Keratinocyte (primary cell): Measurements from ENCODE around the gene CCT7. TPM values are rescaled to one million over a fixed set of nuclear protein-coding genes. Genes with fewer than 3 reads are reported as not detected.

Source experiments
- DNase-seq: peaks from one replicate; pipeline ENCODE4 v3.0.0-alpha.2; 2011; ENCODE audit warnings: low read depth, missing footprints, low spot score
- FAIRE-seq: peaks from 2 replicates; lab custom pipeline; 2011; peaks lifted over from hg19 to GRCh38; lab: Jason Lieb, UNC
- H2AFZ ChIP-seq: 2 replicates; pipeline ENCODE4 v1.6.0; 2012; ENCODE audit warnings: low read length, control low read depth, inconsistent platforms; ENCODE audit not compliant: control insufficient read depth
- H3K27ac ChIP-seq: 2 replicates; pipeline ENCODE4 v1.5.1; 2011; ENCODE audit warnings: low read length; ENCODE audit not compliant: control insufficient read depth, insufficient read depth
- H3K27me3 ChIP-seq: 3 replicates; pipeline ENCODE4 v1.6.0; 2011; ENCODE audit warnings: low read length; ENCODE audit not compliant: control insufficient read depth, insufficient read depth; ENCODE audit errors: extremely low read depth
- H3K36me3 ChIP-seq, 2 experiments: 2 replicates in 1 of 2; 3 replicates in 1 of 2; pipeline ENCODE4 v1.5.1; 2011; ENCODE audit warnings: low read length in 2 of 2, mild to moderate bottlenecking in 1 of 2; ENCODE audit not compliant: control insufficient read depth in 2 of 2, insufficient read depth in 2 of 2; ENCODE audit errors: extremely low read depth in 1 of 2
- H3K4me1 ChIP-seq: 3 replicates; pipeline ENCODE4 v1.5.1; 2011; ENCODE audit warnings: low read length; ENCODE audit not compliant: control insufficient read depth, insufficient read depth; ENCODE audit errors: extremely low read depth
- H3K4me2 ChIP-seq: 3 replicates; pipeline ENCODE4 v1.6.0; 2011; ENCODE audit warnings: low read depth, low read length; ENCODE audit not compliant: control insufficient read depth, insufficient read depth; ENCODE audit errors: extremely low read depth
- H3K4me3 ChIP-seq, 3 experiments: fragments of 200-600 bp in 1 of 3; sonication (generic) in 1 of 3; 2 replicates in 2 of 3; 3 replicates in 1 of 3; pipeline ENCODE4 v1.5.1; 2011 to 2016; ENCODE audit warnings: low read length in 3 of 3, mild to moderate bottlenecking in 3 of 3, control low read depth in 2 of 3, inconsistent platforms in 1 of 3, low read depth in 1 of 3, mixed read lengths in 1 of 3, mixed run types in 1 of 3, moderate library complexity in 1 of 3; ENCODE audit not compliant: control insufficient read depth in 2 of 3, insufficient read depth in 2 of 3; ENCODE audit errors: extremely low read depth in 1 of 3
- H3K79me2 ChIP-seq: 2 replicates; pipeline ENCODE4 v1.6.0; 2012; ENCODE audit warnings: low read length; ENCODE audit not compliant: control insufficient read depth, insufficient read depth
- H3K9ac ChIP-seq: 3 replicates; pipeline ENCODE4 v1.6.0; 2011; ENCODE audit warnings: low read length; ENCODE audit not compliant: control insufficient read depth, insufficient read depth; ENCODE audit errors: extremely low read depth
- H3K9me1 ChIP-seq: 3 replicates; pipeline ENCODE4 v1.6.0; 2011; ENCODE audit warnings: low read length; ENCODE audit not compliant: control insufficient read depth, insufficient read depth; ENCODE audit errors: extremely low read depth
- H3K9me3 ChIP-seq: 2 replicates; pipeline ENCODE4 v1.5.1; 2012; ENCODE audit warnings: low read depth, low read length; ENCODE audit not compliant: control insufficient read depth
- H4K20me1 ChIP-seq: 3 replicates; pipeline ENCODE4 v1.6.0; 2011; ENCODE audit warnings: low read length; ENCODE audit not compliant: control insufficient read depth, insufficient read depth; ENCODE audit errors: extremely low read depth
- EZH2 ChIP-seq: IDR thresholded peaks from one replicate; pipeline ENCODE4 v1.6.1; 2012; ENCODE audit warnings: inconsistent platforms, mild to moderate bottlenecking, low read length, moderate library complexity
- dilution Hi-C: fragments of 300-500 bp; cut with MboI; formaldehyde crosslinking; loops from one replicate; pipeline ENCODE4 v1.7.0; 2020; ENCODE audit warnings: low sequenced_read_pairs; ENCODE audit not compliant: extremely low pct_ligation_motif_present
- polyA plus RNA-seq, 5 experiments: library from polyadenylated mRNA; depleted of rRNA in 3 of 5; stranded (reverse) in 3 of 5; stranded (forward) in 1 of 5; unstranded in 1 of 5; fragments of >200 nt; gene quantifications; 1 replicate in 1 of 5; 2 replicates in 3 of 5; 3 replicates in 1 of 5; pipeline versions ENCODE4 v1.2.1 to v1.2.3, GENCODE V29; 2011 to 2012; ENCODE audit warnings: missing spikeins in 2 of 5, low read depth in 1 of 5, low replicate concordance in 1 of 5
- TF ChIP-seq, protein P1 (sequence below), 3 experiments: IDR thresholded peaks in 1 of 3; conservative IDR thresholded peaks in 1 of 3; optimal IDR thresholded peaks in 1 of 3; 2 replicates in 2 of 3; 3 replicates in 1 of 3; pipeline versions ENCODE3 to v1.5.1; 2011; ENCODE audit warnings: low read length in 3 of 3, mild to moderate bottlenecking in 3 of 3, moderate library complexity in 2 of 3, control low read depth in 1 of 3, inconsistent platforms in 1 of 3; ENCODE audit not compliant: insufficient read depth in 2 of 3; ENCODE audit errors: extremely low read depth in 1 of 3

The CCT7 gene
- polyA plus RNA-seq, 1 donor (not counting 4 experiments of a cell fraction or from before 2014, with no cell fraction given): 357 TPM

DNA sequence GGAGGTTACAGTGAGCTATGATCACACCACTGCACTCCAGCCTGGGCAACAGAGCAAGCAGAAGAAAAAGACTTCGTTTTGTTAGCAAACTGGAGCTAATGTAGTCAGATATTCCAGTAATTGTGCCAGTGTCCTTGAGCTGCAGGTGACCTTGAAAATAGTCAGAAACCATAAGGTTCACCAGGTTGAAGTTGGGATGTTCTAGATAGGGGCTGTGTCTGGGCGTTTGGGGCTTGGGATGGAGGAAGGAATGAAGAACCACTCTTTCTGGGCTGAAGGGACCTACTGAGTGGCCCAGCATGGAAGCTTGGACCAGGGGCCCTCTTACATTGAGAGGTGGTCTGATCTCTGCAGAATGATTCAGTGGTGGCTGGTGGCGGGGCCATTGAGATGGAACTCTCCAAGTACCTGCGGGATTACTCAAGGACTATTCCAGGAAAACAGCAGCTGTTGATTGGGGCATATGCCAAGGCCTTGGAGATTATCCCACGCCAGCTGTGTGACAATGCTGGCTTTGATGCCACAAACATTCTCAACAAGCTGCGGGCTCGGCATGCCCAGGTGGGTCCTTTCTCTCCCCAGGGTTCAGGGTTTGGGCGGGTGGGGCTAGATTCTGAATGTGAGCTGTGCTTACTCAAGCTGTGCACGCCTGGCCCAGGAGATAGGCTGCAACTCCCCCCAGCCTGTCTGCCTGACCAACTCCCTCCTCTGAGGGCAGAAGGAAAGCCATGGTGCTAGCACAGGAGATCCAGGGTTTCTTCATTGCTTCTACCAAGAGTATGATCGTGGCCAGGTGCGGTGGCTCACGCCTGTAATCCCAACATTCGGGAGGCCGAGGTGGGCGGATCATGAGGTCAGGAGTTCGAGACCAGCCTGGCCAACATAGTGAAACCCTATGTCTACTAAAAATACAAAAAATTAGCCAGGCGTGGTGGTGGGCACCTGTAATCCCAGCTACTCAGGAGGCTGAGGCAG is 17.1 kb downstream of the CCT7 start:
- no peak for DNase-seq
- no peak for FAIRE-seq

DNA sequence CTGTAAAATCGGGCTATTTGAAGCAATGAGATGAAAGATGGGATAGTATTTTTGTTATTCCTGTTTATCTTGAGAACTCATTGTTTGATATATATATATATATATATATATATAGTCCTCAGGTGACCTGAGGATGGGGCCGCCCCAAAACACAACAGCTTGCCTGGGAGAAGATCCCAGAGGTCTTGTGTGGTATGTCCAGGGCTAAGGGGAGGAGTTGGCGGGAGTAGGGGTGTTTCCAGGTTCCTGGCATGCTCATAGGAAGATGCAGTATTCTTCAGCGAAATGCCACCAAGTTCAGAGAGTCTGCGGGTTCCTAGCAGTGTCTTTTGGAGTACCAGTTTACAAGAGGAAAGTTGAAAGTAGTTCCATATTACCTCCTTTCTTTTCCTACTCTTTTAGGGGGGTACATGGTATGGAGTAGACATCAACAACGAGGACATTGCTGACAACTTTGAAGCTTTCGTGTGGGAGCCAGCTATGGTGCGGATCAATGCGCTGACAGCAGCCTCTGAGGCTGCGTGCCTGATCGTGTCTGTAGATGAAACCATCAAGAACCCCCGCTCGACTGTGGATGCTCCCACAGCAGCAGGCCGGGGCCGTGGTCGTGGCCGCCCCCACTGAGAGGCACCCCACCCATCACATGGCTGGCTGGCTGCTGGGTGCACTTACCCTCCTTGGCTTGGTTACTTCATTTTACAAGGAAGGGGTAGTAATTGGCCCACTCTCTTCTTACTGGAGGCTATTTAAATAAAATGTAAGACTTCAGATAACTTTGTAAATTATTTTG is 18.3 kb downstream of the CCT7 start:
- DNase-seq: no peak
- H3K9me1 ChIP-seq: peaks cover 5% of the 10 kb centered on the region
- no peak overlapping the region for H3K27ac ChIP-seq
- H3K4me1 ChIP-seq: peaks cover 26% of the 10 kb centered on the region
- no peak overlapping the region for H3K9ac ChIP-seq
- H3K4me3 ChIP-seq: no peak overlapping the region
- H3K27me3 ChIP-seq: no peaks in the 10 kb centered on the region
- peaks cover 34 to 57% of the 10 kb centered on the region in 2 experiments for H3K36me3 ChIP-seq
- TF ChIP-seq, protein P1, sequence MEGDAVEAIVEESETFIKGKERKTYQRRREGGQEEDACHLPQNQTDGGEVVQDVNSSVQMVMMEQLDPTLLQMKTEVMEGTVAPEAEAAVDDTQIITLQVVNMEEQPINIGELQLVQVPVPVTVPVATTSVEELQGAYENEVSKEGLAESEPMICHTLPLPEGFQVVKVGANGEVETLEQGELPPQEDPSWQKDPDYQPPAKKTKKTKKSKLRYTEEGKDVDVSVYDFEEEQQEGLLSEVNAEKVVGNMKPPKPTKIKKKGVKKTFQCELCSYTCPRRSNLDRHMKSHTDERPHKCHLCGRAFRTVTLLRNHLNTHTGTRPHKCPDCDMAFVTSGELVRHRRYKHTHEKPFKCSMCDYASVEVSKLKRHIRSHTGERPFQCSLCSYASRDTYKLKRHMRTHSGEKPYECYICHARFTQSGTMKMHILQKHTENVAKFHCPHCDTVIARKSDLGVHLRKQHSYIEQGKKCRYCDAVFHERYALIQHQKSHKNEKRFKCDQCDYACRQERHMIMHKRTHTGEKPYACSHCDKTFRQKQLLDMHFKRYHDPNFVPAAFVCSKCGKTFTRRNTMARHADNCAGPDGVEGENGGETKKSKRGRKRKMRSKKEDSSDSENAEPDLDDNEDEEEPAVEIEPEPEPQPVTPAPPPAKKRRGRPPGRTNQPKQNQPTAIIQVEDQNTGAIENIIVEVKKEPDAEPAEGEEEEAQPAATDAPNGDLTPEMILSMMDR (optimal IDR thresholded peaks at IDR 0.05 in 1 of 3, IDR thresholded peaks at IDR 0.05 in 1 of 3, conservative IDR thresholded peaks at IDR 0.05 in 1 of 3; ENCODE audit: extremely low read depth in 1 of 3, insufficient read depth in 2 of 3, low read length in 3 of 3): no peak
- no peak for TF ChIP-seq EZH2
- no peak for FAIRE-seq
- dilution Hi-C loops: no loop called here
- H4K20me1 ChIP-seq: peaks cover 7% of the 10 kb centered on the region
- H3K79me2 ChIP-seq: no peaks in the 10 kb centered on the region
- no peak overlapping the region for H2AFZ ChIP-seq
- no peaks in the 10 kb centered on the region for H3K9me3 ChIP-seq
- no peak overlapping the region for H3K4me2 ChIP-seq

More for the DNA sequence above, 17.1 kb downstream of the CCT7 start:
- Histone ChIP-seq H3K9me1 (peaks cover 5% of the 10 kb centered on the region), H3K27me3 (no peaks in the 10 kb centered on the region), H3K36me3 (peaks cover 42 to 66% of the 10 kb centered on the region in 2 experiments), H2AFZ (no peak overlapping the region), H3K79me2 (peaks cover 7% of the 10 kb centered on the region), H3K9me3 (no peaks in the 10 kb centered on the region), H4K20me1 (peaks cover 16% of the 10 kb centered on the region), H3K27ac (no peak overlapping the region), H3K9ac (no peak overlapping the region), H3K4me1 (peaks cover 26% of the 10 kb centered on the region), H3K4me2 (no peak overlapping the region), H3K4me3 (no peak overlapping the region)
- dilution Hi-C loops: no loop called here
- TF ChIP-seq EZH2: no peak
- TF ChIP-seq, protein P1 (optimal IDR thresholded peaks at IDR 0.05 in 1 of 3, IDR thresholded peaks at IDR 0.05 in 1 of 3, conservative IDR thresholded peaks at IDR 0.05 in 1 of 3; ENCODE audit: extremely low read depth in 1 of 3, insufficient read depth in 2 of 3, low read length in 3 of 3): no peak
